ENCODE measurements around the gene SNX27. TPM values are rescaled to one million over a fixed set of nuclear protein-coding genes. Genes with fewer than 3 reads are reported as not detected.

SNX27 gene
- total RNA-seq, result 10 to 100 TPM; 30.3 to 34.8 TPM

- H3K27ac Mint-ChIP-seq, result peak within 1 kb of the TSS; percentile 87
- peaks cover 6% of the 10 kb centered on the region for H3K27me3 Mint-ChIP-seq (ENCODE audit: low read depth)
- DNase-seq (peak; percentile 84 to 88), ATAC-seq (replicated peaks in 1 of 2) (peak; percentile 94 to 96)
- H3K36me3 Mint-ChIP-seq (ENCODE audit: insufficient read depth in 2 of 2), result peaks cover 8 to 10% of the 10 kb centered on the region in 2 donors
- H3K4me3 Mint-ChIP-seq, result peak within 1 kb of the TSS; percentile 91 to 96
- peaks cover 47% of the 10 kb centered on the region for H3K4me1 Mint-ChIP-seq (ENCODE audit: low read depth)
- no peaks in the 10 kb centered on the region for H3K9me3 Mint-ChIP-seq
Observed at GRCh38 chr1:151611832-151612500, at the start of gene SNX27. SNX27 (plus strand) TSS chr1:151612050; CDS start chr1:151612202, 152 bp downstream.

GRCh38 chr1:151562661-151563060, 49.2 kb upstream of the SNX27 start:
- Mint-ChIP-seq H3K27me3 (ENCODE audit: low read depth) (no peaks in the 10 kb centered on the region), H3K27ac (no peak overlapping the region), H3K36me3 (ENCODE audit: insufficient read depth in 2 of 2) (no peaks in the 10 kb centered on the region), H3K9me3 (no peaks in the 10 kb centered on the region), H3K4me1 (ENCODE audit: low read depth) (no peaks in the 10 kb centered on the region), H3K4me3 (no peak overlapping the region)
- DNase-seq, result no peak
- no peak for ATAC-seq (replicated peaks in 1 of 2)

DNA sequence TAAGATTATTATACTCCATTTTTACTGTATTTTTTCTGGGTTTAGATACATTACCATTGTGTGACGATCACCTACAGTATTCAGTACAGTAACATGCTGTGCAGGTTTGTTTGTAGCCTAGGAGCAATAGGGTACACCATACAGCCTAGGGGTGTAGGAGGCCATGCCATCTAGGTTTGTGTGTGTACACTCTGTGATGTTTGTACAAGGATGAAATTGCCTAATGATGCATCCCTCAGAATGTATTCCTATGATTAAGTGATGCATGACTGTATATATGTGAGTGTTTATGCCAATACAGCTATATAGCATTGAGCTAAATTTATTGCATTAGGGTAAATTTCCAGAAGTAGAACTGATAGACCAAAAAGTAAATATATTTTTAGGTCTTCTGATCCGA, 48.5 kb upstream of the SNX27 start:
- Mint-ChIP-seq H3K4me3 (no peak overlapping the region), H3K9me3 (no peaks in the 10 kb centered on the region), H3K4me1 (ENCODE audit: low read depth) (peaks cover 4% of the 10 kb centered on the region), H3K27me3 (ENCODE audit: low read depth) (no peaks in the 10 kb centered on the region), H3K36me3 (ENCODE audit: insufficient read depth in 2 of 2) (no peaks in the 10 kb centered on the region), H3K27ac (no peak overlapping the region)
- no peak for DNase-seq
- ATAC-seq (replicated peaks in 1 of 2), result no peak

GRCh38 chr1:151565502-151566189, 46.2 kb upstream of the SNX27 start:
- Mint-ChIP-seq H3K36me3 (ENCODE audit: insufficient read depth in 2 of 2) (no peaks in the 10 kb centered on the region), H3K9me3 (no peaks in the 10 kb centered on the region), H3K27ac (no peak overlapping the region), H3K4me1 (ENCODE audit: low read depth) (peaks cover 5% of the 10 kb centered on the region), H3K4me3 (no peak overlapping the region), H3K27me3 (ENCODE audit: low read depth) (no peaks in the 10 kb centered on the region)
- DNase-seq, result no peak
- no peak for ATAC-seq (replicated peaks in 1 of 2)

DNA sequence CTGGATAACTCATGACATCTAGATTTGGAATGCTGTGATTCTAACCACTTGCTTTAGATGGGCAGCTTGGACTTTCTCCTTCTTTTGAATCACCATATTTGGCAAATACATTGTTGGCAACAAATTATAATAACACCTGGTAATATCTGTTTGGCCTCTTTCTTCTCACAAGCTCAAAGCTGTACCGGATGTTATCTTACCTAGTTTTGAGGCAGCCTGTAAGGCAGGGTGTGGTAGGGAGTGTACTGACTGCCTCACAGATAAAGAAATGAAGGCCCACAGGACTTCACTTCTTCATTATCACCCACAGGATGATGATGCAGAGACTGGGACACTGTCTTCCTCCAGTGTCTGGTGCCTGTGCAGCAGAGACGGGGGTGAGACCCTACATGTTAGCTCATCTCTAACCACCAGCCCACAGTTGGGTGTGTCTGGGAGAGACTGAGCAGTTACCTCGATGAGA, 43.2 kb upstream of the SNX27 start:
- H3K4me1 Mint-ChIP-seq (ENCODE audit: low read depth), result peaks cover 5% of the 10 kb centered on the region
- ATAC-seq (replicated peaks in 1 of 2), result peak; percentile 55 to 79
- H3K4me3 Mint-ChIP-seq, result no peak overlapping the region
- H3K27me3 Mint-ChIP-seq (ENCODE audit: low read depth), result no peaks in the 10 kb centered on the region
- no peak overlapping the region for H3K27ac Mint-ChIP-seq
- no peaks in the 10 kb centered on the region for H3K9me3 Mint-ChIP-seq
- DNase-seq, result peak; percentile 5 to 16
- no peaks in the 10 kb centered on the region for H3K36me3 Mint-ChIP-seq (ENCODE audit: insufficient read depth in 2 of 2)

- no peak for DNase-seq
- no peak for ATAC-seq (replicated peaks in 1 of 2)
- Mint-ChIP-seq H3K9me3 (no peaks in the 10 kb centered on the region), H3K27ac (no peak overlapping the region), H3K27me3 (ENCODE audit: low read depth) (no peaks in the 10 kb centered on the region), H3K4me3 (no peak overlapping the region), H3K36me3 (ENCODE audit: insufficient read depth in 2 of 2) (no peaks in the 10 kb centered on the region), H3K4me1 (ENCODE audit: low read depth) (peaks cover 19% of the 10 kb centered on the region)
Observed at GRCh38 chr1:151570819-151571218, 41.0 kb upstream of the SNX27 start.

DNA sequence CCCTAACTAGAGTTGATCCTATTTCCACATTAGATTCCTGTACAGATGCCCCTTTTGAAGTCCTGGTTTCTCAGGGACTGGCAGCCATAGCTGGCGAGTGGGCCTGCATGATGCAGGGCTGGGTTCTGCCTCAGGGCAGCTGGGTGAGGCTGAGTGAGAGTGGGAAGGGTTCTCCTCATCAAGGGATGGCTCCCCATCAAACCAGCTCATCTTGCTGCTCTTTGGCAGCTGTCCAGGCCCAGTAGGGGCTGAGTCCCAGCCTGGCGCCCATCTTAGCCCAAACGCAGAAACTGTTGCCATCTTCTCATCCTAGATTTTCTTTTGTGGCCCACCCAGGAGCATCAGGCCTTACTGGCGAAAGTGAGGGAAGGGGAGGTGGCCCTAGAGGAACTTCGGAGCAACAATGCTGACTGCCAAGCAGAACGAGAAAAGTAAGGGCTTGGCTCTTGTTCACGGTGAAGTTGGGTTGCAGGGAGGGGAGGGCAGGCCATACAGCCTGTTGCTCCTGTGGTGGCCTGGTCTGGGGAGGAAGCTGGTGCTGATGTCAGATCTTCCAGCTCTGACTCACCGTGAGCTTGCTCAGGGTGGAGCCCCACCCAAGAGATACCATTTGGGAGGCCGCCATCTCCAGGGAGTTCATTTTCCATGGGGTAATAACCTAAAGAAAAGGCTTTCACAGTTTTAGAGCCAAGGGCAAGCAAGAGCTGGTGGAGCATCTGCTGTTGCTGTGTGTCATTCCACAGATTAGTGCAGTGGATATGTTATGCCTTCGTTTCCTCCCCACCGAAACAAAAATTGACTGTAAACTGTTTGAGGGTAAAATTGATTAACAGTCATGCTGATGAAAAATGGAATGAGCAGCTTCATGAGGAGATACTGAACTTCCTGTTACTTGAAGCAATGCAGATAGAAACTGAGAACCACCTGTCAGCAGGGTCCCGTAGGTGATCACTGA, 37.0 kb upstream of the SNX27 start:
- DNase-seq, result peak; percentile 26 to 34
- H3K9me3 Mint-ChIP-seq, result no peaks in the 10 kb centered on the region
- H3K27me3 Mint-ChIP-seq (ENCODE audit: low read depth), result no peaks in the 10 kb centered on the region
- no peak overlapping the region for H3K27ac Mint-ChIP-seq
- peak; percentile 79 to 96 for ATAC-seq (replicated peaks in 1 of 2)
- H3K36me3 Mint-ChIP-seq (ENCODE audit: insufficient read depth in 2 of 2), result no peaks in the 10 kb centered on the region
- no peak overlapping the region for H3K4me3 Mint-ChIP-seq
- H3K4me1 Mint-ChIP-seq (ENCODE audit: low read depth), result peaks cover 24% of the 10 kb centered on the region

- Mint-ChIP-seq H3K27me3 (ENCODE audit: low read depth) (no peaks in the 10 kb centered on the region), H3K9me3 (no peaks in the 10 kb centered on the region)
Observed at GRCh38 chr1:151577173-151577572, 34.7 kb upstream of the SNX27 start.

GRCh38 chr1:151578941-151579340, 32.9 kb upstream of the SNX27 start:
- Mint-ChIP-seq H3K4me1 (ENCODE audit: low read depth) (peaks cover 24% of the 10 kb centered on the region), H3K36me3 (ENCODE audit: insufficient read depth in 2 of 2) (no peaks in the 10 kb centered on the region), H3K27me3 (ENCODE audit: low read depth) (no peaks in the 10 kb centered on the region), H3K4me3 (no peak overlapping the region), H3K9me3 (no peaks in the 10 kb centered on the region), H3K27ac (no peak overlapping the region)
- ATAC-seq (replicated peaks in 1 of 2) (no peak), DNase-seq (no peak)

More at GRCh38 chr1:151577173-151577572, 34.7 kb upstream of the SNX27 start:
- Mint-ChIP-seq H3K4me3 (no peak overlapping the region), H3K27ac (no peak overlapping the region), H3K36me3 (ENCODE audit: insufficient read depth in 2 of 2) (no peaks in the 10 kb centered on the region), H3K4me1 (ENCODE audit: low read depth) (peaks cover 24% of the 10 kb centered on the region)
- ATAC-seq (replicated peaks in 1 of 2) (no peak), DNase-seq (no peak)

DNA sequence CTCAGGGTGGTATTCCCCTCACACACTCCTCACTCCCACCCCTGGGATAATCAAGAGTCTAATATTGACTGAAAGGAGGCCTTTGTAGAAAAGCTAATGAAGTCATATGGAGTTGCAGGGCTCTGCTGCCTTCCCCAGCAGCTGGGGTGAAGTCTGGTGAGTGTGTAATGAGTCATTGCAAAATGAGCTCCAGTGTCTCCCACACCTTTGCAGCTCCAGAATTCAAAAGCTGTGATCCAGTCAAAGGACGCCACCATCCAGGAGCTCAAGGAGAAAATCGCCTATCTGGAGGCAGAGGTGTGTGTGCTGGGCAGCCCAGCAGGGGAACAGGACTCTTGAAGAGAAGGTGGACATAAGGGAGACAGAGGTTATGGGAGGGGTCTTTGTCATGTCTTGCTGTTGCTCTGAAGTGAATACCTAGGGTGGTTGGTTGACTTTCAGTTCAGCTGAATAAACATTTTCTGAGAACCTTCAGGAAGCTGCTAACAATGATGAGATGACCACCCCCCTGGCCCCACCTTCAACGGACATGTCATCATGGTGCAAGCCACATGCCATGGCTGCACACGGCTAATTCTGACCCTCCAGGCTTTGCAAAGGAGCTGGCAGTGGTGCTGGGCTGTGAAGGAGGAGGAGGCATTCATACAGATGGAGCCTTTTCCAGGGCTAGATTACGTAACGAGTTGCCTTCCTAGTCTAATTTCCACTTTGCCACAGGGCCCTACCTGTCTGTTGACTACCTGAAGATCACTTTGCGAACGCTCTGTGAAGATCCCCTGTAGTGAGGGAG, 32.2 kb upstream of the SNX27 start:
- ATAC-seq (replicated peaks in 1 of 2) (no peak), DNase-seq (no peak)
- Mint-ChIP-seq H3K27me3 (ENCODE audit: low read depth) (no peaks in the 10 kb centered on the region), H3K4me3 (no peak overlapping the region), H3K4me1 (ENCODE audit: low read depth) (peaks cover 22% of the 10 kb centered on the region), H3K36me3 (ENCODE audit: insufficient read depth in 2 of 2) (no peaks in the 10 kb centered on the region), H3K9me3 (no peaks in the 10 kb centered on the region), H3K27ac (no peak overlapping the region)

- Mint-ChIP-seq H3K27me3 (ENCODE audit: low read depth) (no peaks in the 10 kb centered on the region), H3K9me3 (no peaks in the 10 kb centered on the region), H3K4me1 (ENCODE audit: low read depth) (peaks cover 10% of the 10 kb centered on the region), H3K4me3 (no peak overlapping the region), H3K36me3 (ENCODE audit: insufficient read depth in 2 of 2) (no peaks in the 10 kb centered on the region), H3K27ac (no peak overlapping the region)
- ATAC-seq (replicated peaks in 1 of 2) (no peak), DNase-seq (no peak)
Observed at GRCh38 chr1:151581451-151581850, 30.4 kb upstream of the SNX27 start.

- Mint-ChIP-seq H3K27me3 (ENCODE audit: low read depth) (no peaks in the 10 kb centered on the region), H3K9me3 (no peaks in the 10 kb centered on the region)
- no peak for ATAC-seq (replicated peaks in 1 of 2)
Observed at GRCh38 chr1:151581921-151582320, 29.9 kb upstream of the SNX27 start.

More at GRCh38 chr1:151581921-151582320, 29.9 kb upstream of the SNX27 start:
- Mint-ChIP-seq H3K27ac (no peak overlapping the region), H3K4me3 (no peak overlapping the region), H3K36me3 (ENCODE audit: insufficient read depth in 2 of 2) (no peaks in the 10 kb centered on the region), H3K4me1 (ENCODE audit: low read depth) (peaks cover 10% of the 10 kb centered on the region)
- no peak for DNase-seq

All from activated T-cell treated with anti-CD3 and anti-CD28 coated beads, Interleukin-2, amount 50 U/mL, for 72 hours (primary cell).